Upper lobe of left lung (tissue), 4 donors: ENCODE data around the gene MAN1A1.

ENCODE experiments used
- EP300 ChIP-seq, 4 donors: sonication (generic); formaldehyde crosslinking; IDR thresholded peaks; one replicate each; pipeline ENCODE4 v1.5.1; 2017; ENCODE audit warnings: antibody characterized with exemption in 4 of 4, control low read depth in 2 of 4
- POLR2A ChIP-seq, 4 donors: fragments of 450-650 bp; IDR thresholded peaks; one replicate each; pipeline ENCODE4 v1.5.1; 2016 to 2017; ENCODE audit warnings: antibody characterized with exemption in 4 of 4, mild to moderate bottlenecking in 2 of 4
- POLR2AphosphoS5 ChIP-seq, 2 donors: sonication (generic); formaldehyde crosslinking; IDR thresholded peaks; one replicate each; pipeline ENCODE4 v1.5.1; 2017; ENCODE audit warnings: antibody characterized with exemption in 2 of 2
- TF ChIP-seq, protein P1 (sequence below), 6 experiments: fragments of 450-650 bp in 4 of 6; fragments of 200-600 bp in 2 of 6; sonication (generic) in 2 of 6; IDR thresholded peaks; one replicate each; pipeline ENCODE4 v1.5.1; 2016 to 2019; ENCODE audit warnings: antibody characterized with exemption in 6 of 6

DNA sequence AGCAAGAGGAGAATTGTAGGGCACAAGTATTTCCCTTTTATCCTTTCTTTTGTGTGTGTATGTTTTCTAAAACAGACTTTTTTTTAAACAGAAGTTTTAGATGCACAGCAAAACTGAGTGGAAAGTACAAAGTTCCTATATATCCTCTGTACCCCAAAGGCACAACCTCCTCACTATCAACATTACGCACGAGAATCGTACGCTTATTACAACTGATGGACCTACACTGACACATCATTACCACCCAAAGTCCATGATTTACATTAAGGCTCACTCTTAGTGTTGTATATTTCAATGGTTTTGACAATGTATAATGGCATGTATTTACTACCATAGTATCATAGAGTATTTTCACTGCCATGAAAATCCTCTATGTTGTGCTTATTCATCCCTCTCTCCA, 32.6 kb downstream of the MAN1A1 start:
- TF ChIP-seq POLR2A (IDR thresholded peaks at IDR 0.05) (no peak), POLR2AphosphoS5 (IDR thresholded peaks at IDR 0.05) (no peak), EP300 (IDR thresholded peaks at IDR 0.05) (no peak)
- TF ChIP-seq, protein P1, sequence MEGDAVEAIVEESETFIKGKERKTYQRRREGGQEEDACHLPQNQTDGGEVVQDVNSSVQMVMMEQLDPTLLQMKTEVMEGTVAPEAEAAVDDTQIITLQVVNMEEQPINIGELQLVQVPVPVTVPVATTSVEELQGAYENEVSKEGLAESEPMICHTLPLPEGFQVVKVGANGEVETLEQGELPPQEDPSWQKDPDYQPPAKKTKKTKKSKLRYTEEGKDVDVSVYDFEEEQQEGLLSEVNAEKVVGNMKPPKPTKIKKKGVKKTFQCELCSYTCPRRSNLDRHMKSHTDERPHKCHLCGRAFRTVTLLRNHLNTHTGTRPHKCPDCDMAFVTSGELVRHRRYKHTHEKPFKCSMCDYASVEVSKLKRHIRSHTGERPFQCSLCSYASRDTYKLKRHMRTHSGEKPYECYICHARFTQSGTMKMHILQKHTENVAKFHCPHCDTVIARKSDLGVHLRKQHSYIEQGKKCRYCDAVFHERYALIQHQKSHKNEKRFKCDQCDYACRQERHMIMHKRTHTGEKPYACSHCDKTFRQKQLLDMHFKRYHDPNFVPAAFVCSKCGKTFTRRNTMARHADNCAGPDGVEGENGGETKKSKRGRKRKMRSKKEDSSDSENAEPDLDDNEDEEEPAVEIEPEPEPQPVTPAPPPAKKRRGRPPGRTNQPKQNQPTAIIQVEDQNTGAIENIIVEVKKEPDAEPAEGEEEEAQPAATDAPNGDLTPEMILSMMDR (IDR thresholded peaks at IDR 0.05): no peak
